Esophagus squamous epithelium (tissue), 5 donors: Measurements from ENCODE around the gene PLEKHM3. TPM values are rescaled to one million over a fixed set of nuclear protein-coding genes. Genes with fewer than 3 reads are reported as not detected.

Experiments
- DNase-seq: peaks from one replicate; lab custom pipeline; 2025; lab: John Stamatoyannopoulos, UW
- H3K27ac ChIP-seq, 4 donors: fragments of 200-600 bp; sonication (generic); one replicate each; pipeline ENCODE4 v1.5.1; 2016 to 2019; ENCODE audit warnings: mild to moderate bottlenecking in 1 of 4
- H3K27me3 ChIP-seq, 4 donors: fragments of 200-600 bp; sonication (generic); 1 replicate in 3 of 4; 2 replicates in 1 of 4; pipeline versions ENCODE4 v1.5.1 to v1.6.0; 2017 to 2021; ENCODE audit warnings: antibody characterized with exemption in 1 of 4
- H3K36me3 ChIP-seq, 3 donors: fragments of 200-600 bp; sonication (generic); one replicate each; pipeline ENCODE4 v1.5.1; 2016 to 2019
- H3K4me1 ChIP-seq, 3 donors: fragments of 200-600 bp; sonication (generic); one replicate each; pipeline ENCODE4 v1.5.1; 2017 to 2019
- H3K4me3 ChIP-seq, 4 donors: fragments of 200-600 bp; sonication (generic); 1 replicate in 3 of 4; 2 replicates in 1 of 4; pipeline ENCODE4 v1.5.1; 2016 to 2019; ENCODE audit warnings: mild to moderate bottlenecking in 2 of 4, moderate library complexity in 1 of 4
- H3K9me3 ChIP-seq, 3 donors: fragments of 200-600 bp; sonication (generic); one replicate each; pipeline ENCODE4 v1.5.1; 2016 to 2019
- POLR2A ChIP-seq, 4 donors: fragments of 450-650 bp; IDR thresholded peaks; one replicate each; pipeline ENCODE4 v1.6.1; 2017; ENCODE audit warnings: antibody characterized with exemption in 4 of 4, mild to moderate bottlenecking in 4 of 4, moderate library complexity in 3 of 4
- WGBS, 2 donors: methylation state at CpG; one replicate each; pipeline ENCODE4 v1.1.5; 2018; 5-methylcytosine and 5-hydroxymethylcytosine counted together
- intact Hi-C: fragments of 100-400 bp; cut with DNase I; formaldehyde crosslinking; loops from one replicate; pipeline ENCODE4 v1.15.0; 2022
- total RNA-seq, 4 donors: library from RNA; depleted of rRNA; stranded (reverse); fragments of >200 nt; gene quantifications; one replicate each; pipeline ENCODE4 v1.1.0, GENCODE V29; 2016
- TF ChIP-seq, protein P1 (sequence below), 6 experiments: fragments of 450-650 bp in 4 of 6; fragments of 200-600 bp in 2 of 6; sonication (generic) in 2 of 6; IDR thresholded peaks; one replicate each; pipeline ENCODE4 v1.5.1; 2016 to 2019; ENCODE audit warnings: antibody characterized with exemption in 6 of 6, mild to moderate bottlenecking in 4 of 6, moderate library complexity in 4 of 6
- donor health status: DM: yes; HTN: yes; CAD: no.

The PLEKHM3 gene
- total RNA-seq, 4 donors from 2014 or later: 3.7 to 19.3 (median 6.7) TPM

GRCh38 chr2:207898354-207898695, 127.0 kb downstream of the PLEKHM3 start:
- no peaks in the 10 kb centered on the region for H3K9me3 ChIP-seq
- WGBS, 2 donors: 96% methylated on average over 5 of the region's 8 CpGs; no CpG with 5 or more reads in 1 of the 2 donors
- intact Hi-C loops: no loop called here
- TF ChIP-seq, protein P1, sequence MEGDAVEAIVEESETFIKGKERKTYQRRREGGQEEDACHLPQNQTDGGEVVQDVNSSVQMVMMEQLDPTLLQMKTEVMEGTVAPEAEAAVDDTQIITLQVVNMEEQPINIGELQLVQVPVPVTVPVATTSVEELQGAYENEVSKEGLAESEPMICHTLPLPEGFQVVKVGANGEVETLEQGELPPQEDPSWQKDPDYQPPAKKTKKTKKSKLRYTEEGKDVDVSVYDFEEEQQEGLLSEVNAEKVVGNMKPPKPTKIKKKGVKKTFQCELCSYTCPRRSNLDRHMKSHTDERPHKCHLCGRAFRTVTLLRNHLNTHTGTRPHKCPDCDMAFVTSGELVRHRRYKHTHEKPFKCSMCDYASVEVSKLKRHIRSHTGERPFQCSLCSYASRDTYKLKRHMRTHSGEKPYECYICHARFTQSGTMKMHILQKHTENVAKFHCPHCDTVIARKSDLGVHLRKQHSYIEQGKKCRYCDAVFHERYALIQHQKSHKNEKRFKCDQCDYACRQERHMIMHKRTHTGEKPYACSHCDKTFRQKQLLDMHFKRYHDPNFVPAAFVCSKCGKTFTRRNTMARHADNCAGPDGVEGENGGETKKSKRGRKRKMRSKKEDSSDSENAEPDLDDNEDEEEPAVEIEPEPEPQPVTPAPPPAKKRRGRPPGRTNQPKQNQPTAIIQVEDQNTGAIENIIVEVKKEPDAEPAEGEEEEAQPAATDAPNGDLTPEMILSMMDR (IDR thresholded peaks at IDR 0.05): no peak
- no peak for TF ChIP-seq POLR2A (IDR thresholded peaks at IDR 0.05)
- DNase-seq: no peak
- H3K27me3 ChIP-seq: no peaks in the 10 kb centered on the region
- H3K36me3 ChIP-seq: peaks cover 0 to 18% (median 0%) of the 10 kb centered on the region in 3 donors
- H3K27ac ChIP-seq: no peak overlapping the region
- H3K4me3 ChIP-seq: no peak overlapping the region
- peaks cover 0 to 3% (median under 1%) of the 10 kb centered on the region in 3 donors for H3K4me1 ChIP-seq

DNA sequence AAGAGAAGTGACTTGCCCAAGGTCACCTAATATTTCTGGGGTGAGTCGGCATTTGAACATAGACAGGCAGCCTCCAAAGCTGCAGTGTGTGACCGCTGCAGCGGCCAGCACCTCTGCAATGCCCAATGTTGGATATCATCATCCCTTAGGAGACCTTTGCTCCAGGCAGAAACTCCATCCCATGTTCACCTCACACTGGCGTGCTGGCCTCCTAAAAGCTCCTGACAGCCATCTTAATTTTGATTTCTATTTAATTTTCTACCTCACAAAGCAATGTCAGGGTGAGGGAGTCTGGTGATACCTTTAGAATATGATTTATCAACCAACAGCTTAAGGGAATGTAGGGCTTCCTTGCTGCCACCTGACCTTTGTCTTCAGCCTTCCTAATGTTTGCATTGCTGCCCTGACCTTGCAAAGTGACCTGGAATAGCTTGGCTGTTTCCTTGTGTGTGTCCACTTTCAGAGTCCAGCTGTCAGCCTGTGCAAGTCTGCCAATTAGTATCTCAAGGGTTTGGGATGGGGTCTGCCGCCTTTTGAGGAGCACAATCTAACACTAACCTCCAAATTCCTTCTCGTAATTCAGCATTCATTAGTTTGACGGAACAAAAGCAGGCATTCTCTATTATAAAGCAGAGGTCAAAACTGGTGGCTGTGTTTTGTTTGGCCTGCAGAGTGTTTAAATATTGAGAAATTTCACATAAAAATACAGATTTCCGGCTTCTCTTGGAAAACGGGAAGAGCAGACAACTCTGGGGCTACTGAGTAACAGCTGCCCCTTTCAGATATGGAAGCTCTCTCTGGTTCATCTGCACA, 127.6 kb downstream of the PLEKHM3 start:
- Histone ChIP-seq H3K36me3 (peaks cover 0 to 18% (median 0%) of the 10 kb centered on the region in 3 donors), H3K9me3 (no peaks in the 10 kb centered on the region), H3K4me1 (peaks cover 0 to 8% (median 6%) of the 10 kb centered on the region in 3 donors), H3K27ac (no peak overlapping the region), H3K4me3 (no peak overlapping the region), H3K27me3 (no peaks in the 10 kb centered on the region)
- DNase-seq: no peak
- WGBS, 2 donors: 79 to 90% methylated on average over 9 of the region's 9 CpGs
- TF ChIP-seq, protein P1 (IDR thresholded peaks at IDR 0.05): no peak
- no peak for TF ChIP-seq POLR2A (IDR thresholded peaks at IDR 0.05)
- intact Hi-C loops: no loop called here

- H3K4me3 ChIP-seq: no peak overlapping the region
- H3K4me1 ChIP-seq: peaks cover 0 to 16% (median 7%) of the 10 kb centered on the region in 3 donors
- no peak overlapping the region for H3K27ac ChIP-seq
- intact Hi-C loops: no loop called here
- no peaks in the 10 kb centered on the region for H3K9me3 ChIP-seq
- H3K27me3 ChIP-seq: no peaks in the 10 kb centered on the region
- WGBS, 2 donors: 88 to 92% methylated on average over 5 to 6 of the region's 6 CpGs
- DNase-seq: no peak
- H3K36me3 ChIP-seq: peaks cover 0 to 13% (median 0%) of the 10 kb centered on the region in 3 donors
- TF ChIP-seq POLR2A (IDR thresholded peaks at IDR 0.05): no peak
- TF ChIP-seq, protein P1 (IDR thresholded peaks at IDR 0.05): peak in 1 of 6 experiments; percentile 4
These were observed 128.6 kb downstream of the PLEKHM3 start for GRCh38 chr2:207896525-207897285.

DNA sequence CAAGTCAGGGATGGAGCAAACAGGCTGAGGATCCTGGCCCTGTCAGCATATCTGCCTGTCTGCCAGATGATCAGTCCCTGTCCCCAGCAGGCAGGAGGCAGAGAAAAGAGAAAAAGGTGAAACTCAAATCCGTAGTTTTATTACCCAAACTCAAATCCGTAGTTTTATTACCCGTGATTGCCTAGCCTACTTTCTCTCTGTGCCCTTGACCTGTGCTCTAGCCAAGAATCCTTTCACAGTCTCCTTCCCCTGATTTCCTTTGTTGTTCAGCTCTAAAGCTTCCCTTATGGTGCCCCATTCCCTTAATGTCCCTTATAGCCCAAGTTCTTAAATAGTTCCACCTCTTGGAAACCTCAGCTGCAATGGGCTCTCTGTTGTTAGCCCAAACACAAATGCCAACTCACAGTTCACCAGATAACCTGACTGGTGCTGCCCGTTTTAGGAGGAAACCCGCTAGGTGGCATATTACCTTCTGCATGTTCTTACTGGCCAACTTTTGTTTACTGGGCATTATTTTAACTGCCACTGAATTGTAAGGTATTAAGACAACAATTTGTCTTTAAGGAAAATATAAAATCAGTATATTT, 130.0 kb downstream of the PLEKHM3 start:
- intact Hi-C loops: no loop called here
- 82 to 85% methylated on average over 5 of the region's 5 CpGs for WGBS, 2 donors
- H3K4me1 ChIP-seq: peaks cover 0 to 16% (median 7%) of the 10 kb centered on the region in 3 donors

More for the DNA sequence above, 130.0 kb downstream of the PLEKHM3 start:
- Histone ChIP-seq H3K36me3 (peaks cover 0 to 2% (median 0%) of the 10 kb centered on the region in 3 donors), H3K9me3 (no peaks in the 10 kb centered on the region), H3K27me3 (no peaks in the 10 kb centered on the region), H3K27ac (no peak overlapping the region), H3K4me3 (no peak overlapping the region)
- DNase-seq: no peak
- TF ChIP-seq POLR2A (IDR thresholded peaks at IDR 0.05): no peak
- TF ChIP-seq, protein P1 (IDR thresholded peaks at IDR 0.05): no peak
